HepG2 (cell line): Measurements from ENCODE around the gene CPE. TPM values are rescaled to one million over a fixed set of nuclear protein-coding genes. Genes with fewer than 3 reads are reported as not detected.

Experiments used
- ATAC-seq: fragments of 200-7000 bp; cut with Tn5 transposase; 3 replicates; pipeline ENCODE4 v1.9.1; 2020; ENCODE audit warnings: mild to moderate bottlenecking, moderate library complexity
- BruUV-seq: library from RNA; stranded (reverse); fragments of 400-500 nt; replicated peaks from 2 replicates; lab custom pipeline; 2021; lab: Mats Ljungman, UMichigan
- CTCF ChIA-PET: fragments of 300-600 bp; formaldehyde crosslinking; extraction: SDS; loops from one replicate; lab custom pipeline; 2021; ENCODE audit warnings: low total read pairs, inconsistent platforms, low intra/inter-chr PET ratio; lab: Yijun Ruan, JAX
- POLR2A ChIA-PET: fragments of 350-600 bp; sonication (Branson Sonifier 250); formaldehyde crosslinking; loops from one replicate; lab custom pipeline; 2020; ENCODE audit warnings: antibody characterized with exemption, inconsistent platforms; lab: Yijun Ruan, JAX
- DNase-seq: peaks from one replicate; pipeline ENCODE4 v3.0.0-alpha.2; 2015; ENCODE audit warnings: low spot score
- FAIRE-seq: peaks from 3 replicates; lab custom pipeline; 2011; peaks lifted over from hg19 to GRCh38; lab: Jason Lieb, UNC
- H2AFZ ChIP-seq: one replicate; pipeline ENCODE4 v1.6.1; 2011; ENCODE audit warnings: low read length, inconsistent platforms
- H3K27ac ChIP-seq: fragments of 300-600 bp; 3 replicates; pipeline ENCODE4 v1.8.0; 2011; ENCODE audit warnings: mixed run types, mild to moderate bottlenecking, mixed read lengths, low read length, inconsistent platforms; ENCODE audit not compliant: insufficient read depth; ENCODE audit errors: extremely low read length
- H3K27me3 ChIP-seq, 2 experiments: fragments of 200-600 bp in 1 of 2; 2 replicates in 1 of 2; 3 replicates in 1 of 2; pipeline versions ENCODE4 v1.6.0 to v1.8.0; 2011; ENCODE audit warnings: low read length in 2 of 2, mild to moderate bottlenecking in 2 of 2, moderate library complexity in 2 of 2, inconsistent platforms in 1 of 2; ENCODE audit not compliant: insufficient read depth in 2 of 2, control insufficient read depth in 1 of 2
- H3K36me3 ChIP-seq, 2 experiments: fragments of 200-600 bp in 1 of 2; replicated peaks in 1 of 2; 2 replicates in 1 of 2; 3 replicates in 1 of 2; pipeline versions ENCODE4 v1.5.1 to v1.8.0; 2011; ENCODE audit warnings: low read length in 2 of 2, inconsistent platforms in 1 of 2; ENCODE audit not compliant: insufficient read depth in 2 of 2, control insufficient read depth in 1 of 2
- H3K4me1 ChIP-seq: 2 replicates; pipeline ENCODE4 v1.5.1; 2012; ENCODE audit warnings: low read length, inconsistent platforms; ENCODE audit not compliant: insufficient read depth
- H3K4me2 ChIP-seq: 2 replicates; pipeline ENCODE4 v1.6.0; 2011; ENCODE audit warnings: low read depth, low read length, inconsistent platforms
- H3K4me3 ChIP-seq, 3 experiments: fragments of 200-600 bp in 1 of 3; sonication (generic), shearing (Covaris generic) in 1 of 3; replicated peaks in 1 of 3; 2 replicates each; pipeline ENCODE4 v1.5.1; 2011 to 2016; ENCODE audit warnings: low read length in 3 of 3, inconsistent platforms in 2 of 3, low read depth in 2 of 3, mild to moderate bottlenecking in 2 of 3, control low read depth in 1 of 3, mixed read lengths in 1 of 3; ENCODE audit not compliant: insufficient read depth in 1 of 3
- H3K79me2 ChIP-seq: one replicate; pipeline ENCODE4 v1.6.1; 2011; ENCODE audit warnings: low read length, inconsistent platforms; ENCODE audit not compliant: insufficient read depth
- H3K9ac ChIP-seq: 2 replicates; pipeline ENCODE4 v1.6.0; 2011; ENCODE audit warnings: mild to moderate bottlenecking, low read depth, low read length, inconsistent platforms; ENCODE audit not compliant: insufficient read depth
- H3K9me3 ChIP-seq: 2 replicates; pipeline ENCODE4 v1.5.1; 2012; ENCODE audit warnings: mild to moderate bottlenecking, low read length
- H4K20me1 ChIP-seq: 2 replicates; pipeline ENCODE4 v1.6.0; 2011; ENCODE audit warnings: inconsistent platforms, mild to moderate bottlenecking, low read length, moderate library complexity; ENCODE audit not compliant: insufficient read depth
- ATF7-NPFF ChIP-seq: sonication (generic); formaldehyde crosslinking; IDR thresholded peaks from 2 replicates; pipeline ENCODE4 v1.8.1; 2023; ENCODE audit warnings: mild to moderate bottlenecking, low read depth, missing genetic modification reagents, moderate library complexity
- MED1 ChIP-seq: sonication (generic); formaldehyde crosslinking; IDR thresholded peaks from 2 replicates; pipeline ENCODE4 v1.4.0; 2020; ENCODE audit warnings: missing genetic modification reagents
- POLR2G ChIP-seq: fragments of 200-400 bp; formaldehyde crosslinking; IDR thresholded peaks from 2 replicates; pipeline ENCODE4 v1.6.1; 2018; ENCODE audit warnings: mild to moderate bottlenecking, low read depth, low read length, moderate library complexity
- PPARG ChIP-seq: conservative IDR thresholded peaks from 2 replicates; pipeline ENCODE4 v1.6.1; 2016; ENCODE audit warnings: missing biosample characterization, missing genetic modification reagents
- whole genome bisulfite sequencing: methylation state at CpG from one replicate; pipeline ENCODE4 v1.1.6; 2017; ENCODE audit warnings: low lambda C conversion rate; 5-methylcytosine and 5-hydroxymethylcytosine counted together
- in situ Hi-C: cut with HindIII; loops from 2 replicates; pipeline ENCODE4 v1.10.0; 2017; ENCODE audit warnings: low pct_unique_long_range_greater_than_20kb; ENCODE audit not compliant: extremely low pct_ligation_motif_present
- intact Hi-C: fragments of 100-400 bp; cut with micrococcal nuclease; formaldehyde crosslinking; loops from one replicate; pipeline ENCODE4 v1.10.0; 2022; ENCODE audit not compliant: unreplicated experiment
- polyA plus RNA-seq, 8 experiments: library from polyadenylated mRNA; depleted of rRNA in 3 of 8; stranded (reverse) in 7 of 8; unstranded in 1 of 8; fragments of >200 nt; fragmentation: Illumina TruSeq in 4 of 8; extraction: Trizol in 4 of 8; gene quantifications; 2 replicates each; pipeline versions ENCODE4 v1.2.1 to v1.2.3, GENCODE V29; 2011 to 2016; ENCODE audit warnings: low read depth in 4 of 8, missing spikeins in 1 of 8, mixed read lengths in 1 of 8; ENCODE audit not compliant: insufficient read depth in 1 of 8
- total RNA-seq, 5 experiments: library from RNA; depleted of rRNA; stranded (reverse); fragments of >200 nt; fragmentation: Illumina TruSeq; extraction: Trizol; gene quantifications; 2 replicates each; pipeline ENCODE4 v1.2.3, GENCODE V29; 2016; ENCODE audit warnings: low read depth in 1 of 5
- TF ChIP-seq, protein P1 (sequence below): sonication (generic); formaldehyde crosslinking; conservative IDR thresholded peaks from 2 replicates; pipeline ENCODE4 v1.4.0; 2020; ENCODE audit warnings: mild to moderate bottlenecking, missing genetic modification reagents, moderate library complexity
- TF ChIP-seq, protein P2 (sequence below): IDR thresholded peaks from 2 replicates; pipeline ENCODE4 v1.6.1; 2016; ENCODE audit warnings: missing compliant biosample characterization, missing genetic modification reagents, borderline replicate concordance
- TF ChIP-seq, protein P3 (sequence below): sonication (generic); formaldehyde crosslinking; IDR thresholded peaks from 2 replicates; pipeline ENCODE4 v1.4.0; 2020; ENCODE audit warnings: missing genetic modification reagents
- TF ChIP-seq, protein P4 (sequence below): sonication (generic); formaldehyde crosslinking; conservative IDR thresholded peaks from 2 replicates; pipeline ENCODE4 v1.8.0; 2022; ENCODE audit warnings: missing genetic modification reagents

CPE gene
- total and polyA plus RNA-seq, 2 of the 13 experiments (the other 11 are each of a cell fraction or from before 2014, with no cell fraction given), result 268 to 852 TPM

DNA sequence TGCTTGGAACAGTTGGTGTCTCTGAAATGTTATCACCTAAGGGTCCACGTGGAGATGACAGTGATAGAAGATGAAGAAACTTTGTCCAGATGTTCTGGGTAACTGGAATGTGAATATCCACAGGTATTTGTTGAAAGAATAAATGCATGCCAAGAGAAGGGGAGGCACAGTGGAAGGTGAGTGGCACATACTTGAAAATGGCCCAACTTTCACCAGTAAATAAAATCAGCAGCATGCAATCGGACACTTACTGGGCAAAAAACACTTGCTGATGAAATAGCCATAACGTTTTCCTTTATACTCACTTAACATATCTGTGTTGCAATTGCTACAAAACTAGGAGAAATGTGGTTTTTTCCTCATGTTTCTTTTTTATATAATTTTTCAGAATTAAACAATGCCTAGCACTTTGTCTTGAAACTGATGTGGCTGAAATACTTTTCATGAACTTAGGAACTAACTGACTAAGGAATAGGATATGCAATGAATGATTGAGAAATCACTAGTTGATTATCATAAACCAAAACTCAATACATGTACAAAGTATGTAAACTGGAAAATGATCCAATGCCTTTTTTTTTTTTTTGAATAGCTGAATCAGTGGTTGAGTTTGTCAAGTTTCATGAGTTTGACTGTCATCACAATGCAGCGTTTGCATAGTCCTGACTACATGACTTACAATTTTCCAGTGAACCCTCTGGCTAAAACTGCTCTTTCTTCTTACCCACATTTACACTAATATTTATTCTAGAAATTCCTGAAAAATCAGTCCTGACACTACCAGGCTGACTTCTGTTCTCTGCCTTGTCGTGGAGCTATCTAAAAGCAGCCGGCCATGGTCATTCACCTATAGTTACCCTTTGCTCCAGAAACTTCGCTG, 127.4 kb downstream of the CPE start (continued):
- TF ChIP-seq, protein P1, sequence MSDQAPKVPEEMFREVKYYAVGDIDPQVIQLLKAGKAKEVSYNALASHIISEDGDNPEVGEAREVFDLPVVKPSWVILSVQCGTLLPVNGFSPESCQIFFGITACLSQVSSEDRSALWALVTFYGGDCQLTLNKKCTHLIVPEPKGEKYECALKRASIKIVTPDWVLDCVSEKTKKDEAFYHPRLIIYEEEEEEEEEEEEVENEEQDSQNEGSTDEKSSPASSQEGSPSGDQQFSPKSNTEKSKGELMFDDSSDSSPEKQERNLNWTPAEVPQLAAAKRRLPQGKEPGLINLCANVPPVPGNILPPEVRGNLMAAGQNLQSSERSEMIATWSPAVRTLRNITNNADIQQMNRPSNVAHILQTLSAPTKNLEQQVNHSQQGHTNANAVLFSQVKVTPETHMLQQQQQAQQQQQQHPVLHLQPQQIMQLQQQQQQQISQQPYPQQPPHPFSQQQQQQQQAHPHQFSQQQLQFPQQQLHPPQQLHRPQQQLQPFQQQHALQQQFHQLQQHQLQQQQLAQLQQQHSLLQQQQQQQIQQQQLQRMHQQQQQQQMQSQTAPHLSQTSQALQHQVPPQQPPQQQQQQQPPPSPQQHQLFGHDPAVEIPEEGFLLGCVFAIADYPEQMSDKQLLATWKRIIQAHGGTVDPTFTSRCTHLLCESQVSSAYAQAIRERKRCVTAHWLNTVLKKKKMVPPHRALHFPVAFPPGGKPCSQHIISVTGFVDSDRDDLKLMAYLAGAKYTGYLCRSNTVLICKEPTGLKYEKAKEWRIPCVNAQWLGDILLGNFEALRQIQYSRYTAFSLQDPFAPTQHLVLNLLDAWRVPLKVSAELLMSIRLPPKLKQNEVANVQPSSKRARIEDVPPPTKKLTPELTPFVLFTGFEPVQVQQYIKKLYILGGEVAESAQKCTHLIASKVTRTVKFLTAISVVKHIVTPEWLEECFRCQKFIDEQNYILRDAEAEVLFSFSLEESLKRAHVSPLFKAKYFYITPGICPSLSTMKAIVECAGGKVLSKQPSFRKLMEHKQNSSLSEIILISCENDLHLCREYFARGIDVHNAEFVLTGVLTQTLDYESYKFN (CRISPR knock-in tag), result 0 out of 2 replicates have a peak, but pooled peaks have one; percentile 26
- TF ChIP-seq ATF7-NPFF (CRISPR knock-in tag) (no peak), PPARG (peak; percentile 85)
- TF ChIP-seq, protein P2, sequence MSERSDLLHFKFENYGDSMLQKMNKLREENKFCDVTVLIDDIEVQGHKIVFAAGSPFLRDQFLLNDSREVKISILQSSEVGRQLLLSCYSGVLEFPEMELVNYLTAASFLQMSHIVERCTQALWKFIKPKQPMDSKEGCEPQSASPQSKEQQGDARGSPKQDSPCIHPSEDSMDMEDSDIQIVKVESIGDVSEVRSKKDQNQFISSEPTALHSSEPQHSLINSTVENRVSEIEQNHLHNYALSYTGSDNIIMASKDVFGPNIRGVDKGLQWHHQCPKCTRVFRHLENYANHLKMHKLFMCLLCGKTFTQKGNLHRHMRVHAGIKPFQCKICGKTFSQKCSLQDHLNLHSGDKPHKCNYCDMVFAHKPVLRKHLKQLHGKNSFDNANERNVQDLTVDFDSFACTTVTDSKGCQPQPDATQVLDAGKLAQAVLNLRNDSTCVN (CRISPR knock-in tag), result peak; percentile 79; the same call in 1 of the 2 replicates

DNA sequence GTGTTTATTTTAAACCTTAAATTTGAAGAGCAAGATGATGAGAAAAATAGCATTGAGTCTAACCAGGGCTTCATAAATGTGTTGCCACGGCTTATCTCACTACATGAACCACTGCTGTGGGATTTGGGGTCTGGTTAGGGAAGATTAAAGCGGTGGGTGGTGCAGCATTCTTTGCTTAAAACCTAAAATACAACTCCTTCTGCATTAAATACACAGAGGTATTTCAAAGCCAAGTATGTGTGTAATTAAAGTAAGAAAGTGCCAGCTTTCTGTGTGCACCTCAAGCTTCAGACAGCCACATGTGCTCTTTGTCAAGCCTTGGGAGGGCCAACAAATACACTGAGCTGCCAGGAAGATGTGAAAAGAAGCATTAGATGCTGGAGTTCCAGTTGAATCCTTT, 128.0 kb downstream of the CPE start:
- no peak overlapping the region; the same call in 1 of the 2 replicates for H3K4me2 ChIP-seq
- CTCF ChIA-PET, result no interaction called here
- peak; percentile 16 for ATAC-seq
- H3K9ac ChIP-seq, result no peak overlapping the region
- no peak overlapping the region for H3K27ac ChIP-seq
- BruUV-seq, result no TSS peak
- in situ Hi-C loops, result no loop called here
- intact Hi-C loops, result no loop called here
- POLR2A ChIA-PET, result no interaction called here
- WGBS, result 57% methylated on average over 2 of the region's 2 CpGs
- no peaks in the 10 kb centered on the region for H3K27me3 ChIP-seq
- H3K4me1 ChIP-seq, result peaks cover 58% of the 10 kb centered on the region
- no peaks in the 10 kb centered on the region for H4K20me1 ChIP-seq
- TF ChIP-seq POLR2G, result no peak
- TF ChIP-seq, protein P3, sequence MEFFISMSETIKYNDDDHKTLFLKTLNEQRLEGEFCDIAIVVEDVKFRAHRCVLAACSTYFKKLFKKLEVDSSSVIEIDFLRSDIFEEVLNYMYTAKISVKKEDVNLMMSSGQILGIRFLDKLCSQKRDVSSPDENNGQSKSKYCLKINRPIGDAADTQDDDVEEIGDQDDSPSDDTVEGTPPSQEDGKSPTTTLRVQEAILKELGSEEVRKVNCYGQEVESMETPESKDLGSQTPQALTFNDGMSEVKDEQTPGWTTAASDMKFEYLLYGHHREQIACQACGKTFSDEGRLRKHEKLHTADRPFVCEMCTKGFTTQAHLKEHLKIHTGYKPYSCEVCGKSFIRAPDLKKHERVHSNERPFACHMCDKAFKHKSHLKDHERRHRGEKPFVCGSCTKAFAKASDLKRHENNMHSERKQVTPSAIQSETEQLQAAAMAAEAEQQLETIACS (CRISPR knock-in tag), result no peak
- TF ChIP-seq MED1 (CRISPR knock-in tag), result no peak
- TF ChIP-seq, protein P4, sequence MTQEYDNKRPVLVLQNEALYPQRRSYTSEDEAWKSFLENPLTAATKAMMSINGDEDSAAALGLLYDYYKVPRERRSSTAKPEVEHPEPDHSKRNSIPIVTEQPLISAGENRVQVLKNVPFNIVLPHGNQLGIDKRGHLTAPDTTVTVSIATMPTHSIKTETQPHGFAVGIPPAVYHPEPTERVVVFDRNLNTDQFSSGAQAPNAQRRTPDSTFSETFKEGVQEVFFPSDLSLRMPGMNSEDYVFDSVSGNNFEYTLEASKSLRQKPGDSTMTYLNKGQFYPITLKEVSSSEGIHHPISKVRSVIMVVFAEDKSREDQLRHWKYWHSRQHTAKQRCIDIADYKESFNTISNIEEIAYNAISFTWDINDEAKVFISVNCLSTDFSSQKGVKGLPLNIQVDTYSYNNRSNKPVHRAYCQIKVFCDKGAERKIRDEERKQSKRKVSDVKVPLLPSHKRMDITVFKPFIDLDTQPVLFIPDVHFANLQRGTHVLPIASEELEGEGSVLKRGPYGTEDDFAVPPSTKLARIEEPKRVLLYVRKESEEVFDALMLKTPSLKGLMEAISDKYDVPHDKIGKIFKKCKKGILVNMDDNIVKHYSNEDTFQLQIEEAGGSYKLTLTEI, result no peak
- H3K36me3 ChIP-seq, result no peaks in the 10 kb centered on the region
- no peak for FAIRE-seq
- no peak for DNase-seq
- no peaks in the 10 kb centered on the region for H3K9me3 ChIP-seq
- H2AFZ ChIP-seq, result no peak overlapping the region
- H3K79me2 ChIP-seq, result no peaks in the 10 kb centered on the region
- no peak overlapping the region for H3K4me3 ChIP-seq
